ENCODE results near the gene HDAC4.

Gene HDAC4

DNA sequence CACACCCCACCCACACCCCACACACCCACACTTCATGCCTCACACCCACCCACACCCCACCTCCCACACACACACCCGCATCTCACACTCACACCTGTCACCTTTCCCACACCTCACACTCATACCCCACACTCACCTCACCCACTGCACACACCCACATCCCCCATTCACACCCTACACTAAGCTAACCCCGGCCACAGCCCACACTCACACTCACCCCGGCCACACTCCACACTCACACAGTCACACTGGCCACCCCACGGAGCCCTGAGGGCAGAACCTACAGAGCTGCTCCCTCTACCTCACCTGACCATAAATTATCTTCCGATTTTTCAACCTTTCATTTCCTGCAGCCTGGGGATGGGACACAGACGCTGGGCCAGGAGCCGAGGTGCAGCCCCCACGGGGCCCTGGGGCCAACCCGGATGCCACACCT lies 241.3 kb downstream of the HDAC4 start:
- DNase-seq: no peak

DNA sequence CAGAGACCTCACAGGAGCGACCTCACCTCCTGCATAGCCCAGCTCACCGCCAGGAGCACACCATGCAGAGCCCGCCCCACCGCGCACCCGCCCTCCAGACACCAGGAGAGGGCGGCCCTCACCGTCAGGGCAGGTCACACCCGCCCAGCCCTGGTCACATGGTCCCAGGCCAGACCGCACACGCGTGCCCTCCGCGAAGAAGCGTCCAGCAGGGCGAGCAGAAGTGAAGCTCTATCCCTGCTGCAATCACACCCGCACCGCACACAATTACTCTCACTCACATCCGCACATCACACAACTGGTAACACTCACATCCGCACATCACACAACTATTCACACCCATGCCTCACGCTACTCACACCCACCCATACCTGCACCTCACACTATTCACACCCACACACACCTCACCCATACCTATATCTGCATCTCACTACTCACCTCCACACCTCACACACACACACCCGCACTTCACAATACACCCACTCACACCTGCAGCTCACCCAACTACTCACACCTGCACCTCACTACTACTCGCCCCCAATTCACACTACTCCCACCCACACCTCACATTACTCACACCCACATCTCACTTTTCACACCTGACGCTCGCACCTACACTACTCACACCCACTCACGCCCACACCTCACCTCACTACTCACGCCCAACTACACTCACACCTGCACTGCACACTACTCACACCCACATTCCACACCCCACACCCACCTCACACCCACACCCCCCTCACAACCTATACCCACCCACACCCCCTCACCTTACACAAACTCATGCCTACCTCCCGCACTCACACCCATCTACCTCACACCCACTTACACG lies 242.0 kb downstream of the HDAC4 start:
- DNase-seq: no peak

DNA sequence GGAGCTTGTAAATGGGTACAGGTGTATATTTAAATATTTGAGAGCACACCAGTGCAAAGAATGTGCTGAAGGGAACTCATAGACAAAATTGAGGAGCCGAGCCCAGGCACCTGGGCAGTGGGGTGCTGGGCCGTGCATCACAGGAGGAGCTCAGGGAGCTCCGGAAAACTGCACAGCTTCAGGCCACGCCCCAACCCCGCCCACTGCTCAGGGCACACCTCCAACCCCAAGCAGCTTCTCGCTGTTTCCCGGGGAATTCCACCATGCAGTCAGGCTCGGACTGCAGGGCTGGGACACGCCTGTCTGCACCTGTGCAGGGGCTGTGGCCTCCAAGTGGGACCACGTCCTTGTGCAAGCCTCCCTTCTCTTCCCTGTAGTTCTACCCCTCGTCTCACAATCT lies 243.0 kb downstream of the HDAC4 start:
- DNase-seq: no peak

DNA sequence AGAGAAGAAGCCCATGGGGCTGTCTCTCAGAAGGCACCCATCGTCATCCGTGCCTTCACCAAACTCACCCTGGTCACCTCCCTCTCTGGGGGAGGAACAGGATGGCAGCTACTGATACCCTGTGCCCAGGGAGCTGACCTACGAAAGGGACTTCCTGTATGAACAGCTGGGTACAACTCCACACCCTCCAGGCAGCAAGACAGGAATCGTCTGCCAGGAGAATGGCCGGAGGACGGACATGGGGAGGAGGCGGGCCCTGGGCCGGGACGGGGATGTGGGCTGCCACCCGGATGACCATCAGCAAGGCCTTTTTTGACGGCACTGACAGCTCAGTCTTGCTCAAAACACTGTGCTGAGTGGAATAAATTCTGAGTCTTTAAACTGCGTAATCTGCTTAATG lies 243.6 kb downstream of the HDAC4 start:
- no peak for DNase-seq

DNA sequence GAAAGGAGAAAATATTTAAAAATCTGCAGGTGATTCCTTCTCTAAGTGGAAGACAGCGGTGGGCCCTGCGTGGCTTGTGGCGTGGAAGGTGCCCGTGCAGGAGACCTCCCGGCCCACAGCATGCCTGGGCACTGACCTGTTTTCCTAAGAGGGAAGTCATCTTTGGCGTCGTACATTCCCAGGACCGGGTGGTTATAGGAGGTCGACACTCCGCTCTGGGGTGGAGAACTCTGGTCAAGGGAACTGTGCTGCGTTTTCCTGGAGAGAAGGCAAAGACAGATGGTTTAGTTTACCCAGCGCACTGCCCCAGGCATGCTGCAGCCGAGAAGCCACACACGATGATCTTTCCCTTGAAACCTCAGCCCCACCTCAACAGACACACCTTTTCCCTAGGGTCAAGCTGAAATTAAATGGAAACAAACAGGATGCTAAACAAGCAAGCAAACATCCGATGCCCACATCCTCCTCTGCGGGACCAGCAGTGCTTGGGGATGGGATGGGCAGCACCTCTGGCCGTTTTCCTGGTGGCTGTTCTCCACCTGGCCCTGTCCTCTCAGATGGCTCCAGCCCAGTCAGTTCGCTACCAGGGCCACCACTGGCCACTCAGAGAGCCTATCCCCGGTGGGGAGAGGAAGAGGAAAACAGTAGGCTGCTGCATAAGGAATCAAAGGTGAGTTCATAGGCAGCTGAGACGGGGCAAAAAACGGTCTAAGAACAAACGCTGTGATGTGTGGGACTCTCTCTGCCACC lies 244.1 kb downstream of the HDAC4 start:
- no peak for DNase-seq

DNA sequence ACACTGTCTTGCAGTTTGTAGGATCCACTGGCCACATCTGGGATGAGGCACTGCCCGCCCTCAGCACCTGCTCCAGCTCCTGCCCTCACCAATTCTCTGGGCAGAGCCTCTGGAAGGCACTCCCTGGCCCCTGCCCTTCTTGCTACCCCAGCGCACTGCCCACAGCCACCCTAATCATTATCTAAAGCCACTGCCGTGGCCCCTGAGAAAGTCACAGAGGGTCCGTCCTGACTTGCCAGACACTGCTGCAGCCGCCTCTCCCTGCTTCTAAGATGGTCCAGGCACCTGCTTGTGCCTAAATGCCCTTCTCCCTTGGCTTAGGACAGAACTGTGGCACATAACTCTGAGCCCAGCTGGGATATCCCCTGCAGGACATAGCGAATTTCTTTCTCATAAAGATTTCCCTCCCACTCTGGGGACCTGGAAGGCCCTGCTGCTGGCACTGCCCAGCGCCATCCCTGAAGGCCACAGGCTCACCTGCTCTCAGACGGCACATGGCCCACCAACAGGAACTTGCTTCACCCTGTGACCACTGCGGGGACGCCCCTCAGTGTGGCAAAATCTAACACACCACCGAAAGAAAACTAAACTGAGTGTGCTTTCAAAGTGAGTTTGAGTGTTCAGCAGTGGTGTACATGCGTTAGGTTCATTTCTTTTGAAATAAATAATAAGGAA lies 244.9 kb downstream of the HDAC4 start:
- no peak for DNase-seq

DNA sequence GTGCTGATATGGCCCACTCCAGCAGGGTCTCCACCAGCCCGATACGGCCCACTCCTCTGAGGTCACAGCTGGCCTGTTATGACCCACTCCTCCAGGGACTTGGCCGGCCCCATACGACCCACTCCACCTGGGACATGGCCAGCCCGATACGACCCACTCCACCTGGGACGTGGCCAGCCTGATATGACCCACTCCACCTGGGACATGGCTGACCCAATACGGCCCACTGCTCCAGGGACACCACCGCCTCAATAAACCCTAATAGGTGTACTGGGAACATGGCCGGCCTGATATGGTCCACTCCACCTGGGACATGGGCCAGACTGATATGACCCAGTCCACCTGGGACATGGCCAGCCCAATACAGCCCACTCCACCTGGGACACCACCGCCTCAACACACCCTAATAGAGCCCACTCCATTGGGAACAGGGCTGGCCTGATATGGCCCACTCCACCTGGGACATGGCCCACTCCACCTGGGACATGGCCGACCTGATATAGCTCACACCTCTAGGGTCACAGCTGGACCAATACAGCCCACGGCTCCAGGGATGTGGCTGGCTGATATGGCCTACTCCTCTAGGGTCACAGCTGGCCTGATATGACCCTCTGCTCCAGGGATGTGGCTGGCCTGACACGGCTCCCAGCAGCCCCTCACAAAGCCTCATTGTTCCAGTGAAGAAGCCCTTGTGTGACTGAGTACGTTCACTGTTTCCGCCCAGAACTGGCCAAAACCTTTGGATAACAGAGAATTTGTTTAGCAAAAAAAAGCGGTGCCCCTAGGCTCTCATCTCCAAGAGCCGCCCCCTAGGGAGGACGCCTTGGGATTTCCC lies 245.6 kb downstream of the HDAC4 start:
- no peak for DNase-seq

DNA sequence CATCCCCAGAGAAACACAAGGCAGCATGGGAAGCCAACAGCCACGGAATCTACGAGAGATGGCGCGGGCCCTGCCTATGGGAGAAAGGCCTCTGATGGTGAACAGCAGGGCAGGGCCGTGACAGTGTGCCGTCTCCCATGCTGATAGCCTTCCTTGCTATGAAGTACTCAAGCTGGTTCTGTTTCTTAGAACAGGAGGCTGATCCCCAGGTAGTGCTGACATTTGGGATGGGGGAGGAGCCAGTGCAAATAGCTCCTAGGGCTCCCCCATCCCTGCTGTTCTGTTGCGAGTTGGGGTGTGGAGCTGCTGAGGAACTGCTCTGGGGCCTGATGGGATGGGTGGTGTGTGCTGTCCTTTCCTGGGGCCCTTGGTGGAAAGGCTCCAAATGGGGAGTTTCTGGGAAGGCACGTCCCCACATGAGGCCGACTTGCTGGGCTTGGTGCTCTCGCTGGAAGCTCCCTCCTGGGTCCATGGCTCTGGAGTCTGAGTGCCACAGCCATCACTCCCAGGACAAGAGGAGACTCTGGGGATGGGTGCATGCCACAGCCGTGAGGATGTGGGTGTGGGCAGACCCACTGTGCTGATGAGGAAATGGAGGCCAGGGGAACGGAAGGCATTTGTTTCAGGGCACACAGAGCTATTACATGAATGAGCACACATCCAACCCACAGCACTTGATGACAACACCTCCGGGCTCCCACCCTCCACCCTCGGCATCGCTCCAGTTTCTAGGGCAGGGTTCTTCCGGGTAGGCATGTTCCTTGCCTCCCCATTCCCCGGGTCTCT lies 246.8 kb downstream of the HDAC4 start:
- no peak for DNase-seq

DNA sequence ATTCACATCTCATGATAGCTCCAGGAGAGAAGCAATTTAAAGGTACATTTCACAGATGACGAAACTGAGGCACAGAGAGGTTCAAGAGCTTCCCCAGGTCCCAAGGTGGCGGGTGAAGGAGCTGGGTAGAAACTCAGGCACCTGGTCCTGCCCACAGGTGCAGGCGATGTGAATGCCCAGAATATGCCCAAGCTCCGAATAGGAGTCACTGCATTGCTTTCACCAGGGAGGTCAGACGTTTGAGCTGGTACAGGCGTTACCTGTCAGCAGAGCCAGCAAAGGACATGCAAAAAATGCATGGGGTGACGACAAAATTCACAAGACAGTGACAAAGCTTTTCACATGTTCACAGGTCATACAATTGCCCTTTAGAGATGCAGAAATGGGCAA lies 247.9 kb downstream of the HDAC4 start:
- DNase-seq: no peak

DNA sequence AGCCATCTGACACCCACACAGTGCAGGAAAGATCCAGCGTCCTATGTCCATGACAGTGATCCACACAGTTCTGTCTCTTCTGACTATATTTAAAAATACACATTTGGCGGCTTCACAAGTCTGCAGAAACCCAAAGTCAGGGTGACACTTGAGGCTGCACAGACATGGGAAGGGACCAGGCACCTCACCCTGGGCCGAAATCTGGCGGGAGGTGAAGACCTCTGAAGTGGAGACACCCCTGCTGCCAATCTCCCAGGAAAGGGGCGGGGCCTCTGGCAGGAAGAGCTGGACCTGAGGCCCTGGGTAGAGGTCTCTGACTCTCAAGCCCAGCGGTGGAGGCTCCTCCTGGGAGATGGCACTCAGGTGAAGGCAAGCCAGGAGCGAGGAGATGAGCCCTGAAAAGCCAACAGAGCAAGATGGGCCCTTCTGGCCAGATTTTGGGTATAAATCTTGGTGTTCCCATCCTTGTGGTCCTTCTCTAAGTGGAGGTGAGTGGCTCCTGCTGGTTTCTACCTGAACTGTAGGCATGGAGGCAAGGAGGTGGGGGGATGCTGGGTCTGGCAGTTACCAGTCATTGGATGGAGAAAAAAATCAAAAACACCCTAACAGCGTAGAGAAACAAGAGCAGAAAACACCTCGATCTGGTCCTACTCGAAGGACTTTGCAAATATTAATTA lies 248.4 kb downstream of the HDAC4 start:
- no peak for DNase-seq

DNA sequence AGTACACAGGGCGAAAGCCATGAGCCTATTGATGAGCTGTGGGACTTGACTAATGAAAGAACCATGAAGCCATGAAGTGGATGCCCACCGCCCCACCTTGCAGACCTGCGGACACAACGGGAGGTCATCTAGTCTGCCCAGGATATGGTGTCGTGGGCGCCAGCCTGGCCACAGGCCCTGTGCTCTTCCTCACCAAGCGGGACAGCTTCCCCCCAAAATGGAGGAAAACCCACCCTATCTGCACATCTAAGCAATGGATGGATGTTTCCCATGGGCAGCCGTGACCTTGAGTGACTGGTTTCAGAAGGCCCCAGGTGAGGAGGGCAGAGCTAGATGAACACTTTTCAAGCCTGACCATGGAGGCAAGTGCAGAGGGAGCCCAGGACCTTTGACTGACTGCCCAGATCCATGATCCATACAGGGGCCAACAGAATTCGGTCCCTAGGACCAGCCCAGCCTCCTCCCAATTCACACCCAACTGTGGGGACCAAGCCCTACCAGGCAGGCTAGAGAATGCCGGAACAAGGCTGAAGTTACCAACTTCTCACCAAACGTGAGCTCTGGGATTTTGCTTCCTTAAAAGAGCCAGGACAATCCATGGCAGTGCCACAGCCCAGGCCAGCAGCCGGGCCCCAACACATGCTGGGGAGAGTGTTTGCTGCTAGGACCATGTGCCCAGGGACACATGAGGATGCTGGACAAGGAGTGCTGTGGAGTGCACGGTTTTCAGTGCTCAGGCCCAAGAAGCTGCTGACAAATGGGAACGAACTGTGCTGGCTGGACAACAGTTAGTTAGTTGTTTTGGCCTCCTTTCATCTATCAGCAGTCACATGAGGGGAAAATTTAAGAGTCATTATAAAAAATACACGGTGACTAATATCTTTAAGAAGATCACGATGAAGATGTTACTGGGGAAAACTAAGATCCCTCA lies 249.4 kb downstream of the HDAC4 start:
- no peak for DNase-seq

DNA sequence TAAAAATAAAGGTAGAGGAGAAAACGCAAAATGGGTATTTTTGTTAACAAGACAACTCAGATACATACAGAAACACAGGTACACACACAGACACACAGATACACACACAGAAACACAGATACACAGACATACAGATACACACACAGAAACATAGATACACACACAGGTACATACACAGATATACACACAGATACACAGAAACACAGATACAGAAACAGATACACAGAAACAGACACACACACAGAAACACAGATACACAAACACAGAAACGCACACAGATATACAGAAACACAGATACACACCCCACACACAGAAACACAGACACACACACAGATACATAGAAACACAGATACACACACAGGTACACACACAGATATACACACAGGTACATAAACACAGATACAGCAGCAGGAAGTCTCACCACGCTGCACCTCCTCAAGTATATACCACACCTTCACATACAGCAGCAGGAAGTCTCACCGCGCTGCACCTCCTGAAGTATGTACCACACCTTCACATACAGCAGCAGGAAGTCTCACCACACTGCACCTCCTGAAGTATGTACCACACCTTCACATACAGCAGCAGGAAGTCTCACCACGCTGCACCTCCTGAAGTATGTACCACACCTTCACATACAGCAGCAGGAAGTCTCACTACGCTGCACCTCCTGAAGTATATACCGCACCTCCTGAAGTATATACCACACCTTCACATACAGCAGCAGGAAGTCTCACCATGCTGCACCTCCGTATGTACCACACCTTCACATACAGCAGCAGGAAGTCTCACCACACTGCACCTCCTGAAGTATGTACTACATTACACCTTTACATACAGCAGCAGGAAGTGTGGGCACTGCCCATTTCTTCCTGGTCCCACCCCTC lies 250.5 kb downstream of the HDAC4 start:
- DNase-seq: no peak

DNA sequence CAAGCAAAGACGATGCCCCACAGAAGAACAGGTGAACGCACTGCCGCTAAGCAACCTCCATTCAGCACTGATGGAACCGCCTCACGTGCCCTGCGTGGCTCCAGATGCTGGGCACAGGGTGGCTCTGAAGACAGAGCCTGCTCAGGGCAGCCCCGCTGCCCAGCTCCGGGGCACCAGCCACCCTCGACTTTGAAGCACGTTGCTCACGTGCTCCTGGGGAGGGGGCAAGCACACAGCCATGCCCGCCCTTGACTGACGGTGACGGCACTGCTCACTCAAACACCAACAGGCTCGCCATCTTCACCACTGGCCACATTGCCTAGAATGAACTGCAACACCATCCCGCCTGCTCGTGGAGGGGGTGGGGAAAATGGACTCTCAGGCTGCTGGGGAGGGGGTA lies 251.3 kb downstream of the HDAC4 start:
- DNase-seq: no peak

DNA sequence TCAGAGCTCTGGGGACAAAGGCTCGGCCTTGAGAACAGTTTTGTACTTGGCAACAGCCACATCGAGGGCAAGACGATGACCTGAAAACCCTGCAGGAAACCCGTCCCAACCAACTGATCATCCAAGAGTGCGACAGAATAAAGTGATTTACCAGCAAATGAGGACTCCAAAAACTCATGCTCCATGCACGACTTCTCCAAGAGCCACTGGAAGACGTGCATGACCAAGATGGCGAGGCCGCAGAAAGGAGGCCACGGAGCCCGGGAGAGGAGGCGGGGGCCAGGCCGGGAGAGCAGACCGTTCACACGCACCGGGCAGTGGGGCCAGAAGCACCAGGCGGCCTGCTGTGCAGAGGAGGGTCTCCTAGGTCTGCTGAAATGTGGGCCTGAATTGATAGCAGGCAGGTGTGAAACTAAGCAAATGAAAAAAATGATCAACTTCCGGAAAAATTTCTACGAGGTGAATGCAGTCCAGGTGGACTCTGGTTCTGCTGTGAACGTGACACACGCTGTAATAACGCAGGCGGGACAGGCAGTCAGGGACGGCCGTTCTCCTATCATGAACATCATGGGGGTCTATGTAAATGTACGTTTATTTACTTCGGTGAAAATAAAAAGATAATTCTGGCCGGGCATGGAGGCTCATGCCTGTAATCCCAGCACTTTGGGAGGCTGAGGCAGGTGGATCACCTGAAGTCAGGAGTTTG lies 252.2 kb downstream of the HDAC4 start:
- DNase-seq: no peak

DNA sequence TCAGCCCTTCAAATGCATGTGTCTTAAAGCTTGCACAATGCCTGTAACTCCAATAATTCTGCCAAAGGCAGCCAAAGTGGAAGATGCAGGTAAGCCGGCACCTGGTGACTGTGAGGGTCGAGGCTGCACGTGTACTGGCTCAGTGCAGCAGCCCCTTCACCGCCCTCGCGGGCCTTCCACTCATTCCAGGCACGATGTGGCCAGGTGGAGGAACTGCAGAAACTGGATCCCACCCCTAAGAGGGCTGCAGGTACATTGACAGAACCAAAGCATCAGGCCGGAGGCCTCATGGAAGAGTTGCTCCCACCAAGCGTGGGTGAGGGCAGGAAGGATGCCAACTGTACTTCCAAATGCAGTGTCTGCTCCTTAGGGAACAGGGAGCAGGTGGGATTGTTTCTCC lies 253.4 kb downstream of the HDAC4 start:
- no peak for DNase-seq

DNA sequence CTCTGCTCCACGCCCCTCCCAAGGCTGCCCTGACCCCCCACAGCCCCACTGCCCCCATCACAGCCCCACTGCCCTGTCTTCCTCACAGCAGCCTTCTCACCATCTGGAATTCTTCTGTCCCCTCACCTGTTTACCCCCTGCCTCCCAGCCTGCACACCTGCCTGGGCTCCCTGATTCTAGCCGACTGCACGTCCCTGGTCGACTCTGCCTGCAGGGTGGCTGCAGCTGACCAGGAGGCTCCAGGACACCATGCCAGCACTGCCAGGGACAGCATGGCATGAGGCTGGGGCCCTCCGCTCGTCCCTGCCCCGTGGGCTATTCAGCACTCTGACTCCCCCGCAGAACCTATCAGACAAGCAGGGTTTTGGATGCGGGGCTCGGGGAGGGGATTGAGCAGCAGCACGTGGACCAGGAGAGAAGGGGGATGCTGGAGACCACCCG lies 254.1 kb downstream of the HDAC4 start:
- no peak for DNase-seq

DNA sequence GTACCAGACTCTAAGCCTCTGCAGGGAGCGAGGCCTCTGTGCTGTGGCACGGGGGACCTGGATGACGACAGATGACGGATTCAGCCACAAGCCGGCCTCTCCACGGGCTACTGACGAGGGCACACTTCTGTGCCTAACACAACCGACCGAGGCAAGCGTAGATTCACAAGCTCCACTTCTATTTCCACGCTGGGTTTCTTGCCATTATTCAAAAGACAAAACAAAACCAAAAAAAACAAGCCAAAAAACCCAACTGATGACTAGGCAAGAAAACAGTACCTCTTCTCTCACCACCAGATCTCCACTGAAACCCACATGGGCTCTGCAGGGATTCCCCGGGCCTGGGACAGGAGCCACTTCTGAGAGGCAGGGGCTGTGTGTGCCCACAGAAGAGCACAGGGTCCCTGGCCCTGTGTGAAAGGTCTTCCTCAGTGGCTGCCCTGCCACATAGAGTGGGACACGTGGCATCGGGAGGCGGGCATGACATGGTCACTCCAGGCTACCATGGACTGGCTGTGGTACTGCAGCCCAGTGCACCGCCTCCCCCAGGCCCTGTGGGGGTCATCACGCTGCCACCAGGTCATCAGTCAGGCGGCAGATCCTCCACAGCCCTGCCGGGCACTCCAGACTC lies 254.7 kb downstream of the HDAC4 start:
- no peak for DNase-seq

DNA sequence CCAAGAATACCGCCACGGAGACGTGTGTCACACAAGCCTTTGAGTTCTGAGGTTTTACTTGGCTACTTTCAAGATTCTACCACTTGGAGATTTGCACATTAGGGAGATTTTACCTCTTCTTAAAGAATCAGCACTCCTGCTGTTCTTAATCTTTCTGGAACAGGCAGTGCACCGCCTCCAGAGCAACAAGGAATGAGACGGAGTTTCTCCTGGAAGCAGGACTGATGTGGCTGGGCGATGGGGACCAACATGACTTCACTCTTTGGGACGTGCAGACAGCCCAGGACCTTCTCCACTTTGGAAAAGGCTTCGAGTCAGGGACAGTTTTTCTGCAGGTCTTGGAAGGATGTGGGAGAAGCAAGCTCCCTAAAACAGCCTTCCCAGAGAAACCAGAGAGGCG lies 255.2 kb downstream of the HDAC4 start:
- no peak for DNase-seq
